Measurements from ENCODE around the gene NOVA1. TPM values are rescaled to one million over a fixed set of nuclear protein-coding genes. Genes with fewer than 3 reads are reported as not detected.

The NOVA1 gene, protein sequence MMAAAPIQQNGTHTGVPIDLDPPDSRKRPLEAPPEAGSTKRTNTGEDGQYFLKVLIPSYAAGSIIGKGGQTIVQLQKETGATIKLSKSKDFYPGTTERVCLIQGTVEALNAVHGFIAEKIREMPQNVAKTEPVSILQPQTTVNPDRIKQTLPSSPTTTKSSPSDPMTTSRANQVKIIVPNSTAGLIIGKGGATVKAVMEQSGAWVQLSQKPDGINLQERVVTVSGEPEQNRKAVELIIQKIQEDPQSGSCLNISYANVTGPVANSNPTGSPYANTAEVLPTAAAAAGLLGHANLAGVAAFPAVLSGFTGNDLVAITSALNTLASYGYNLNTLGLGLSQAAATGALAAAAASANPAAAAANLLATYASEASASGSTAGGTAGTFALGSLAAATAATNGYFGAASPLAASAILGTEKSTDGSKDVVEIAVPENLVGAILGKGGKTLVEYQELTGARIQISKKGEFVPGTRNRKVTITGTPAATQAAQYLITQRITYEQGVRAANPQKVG
- 0.86 and 1.3 TPM in 2 replicates for total RNA-seq

DNA sequence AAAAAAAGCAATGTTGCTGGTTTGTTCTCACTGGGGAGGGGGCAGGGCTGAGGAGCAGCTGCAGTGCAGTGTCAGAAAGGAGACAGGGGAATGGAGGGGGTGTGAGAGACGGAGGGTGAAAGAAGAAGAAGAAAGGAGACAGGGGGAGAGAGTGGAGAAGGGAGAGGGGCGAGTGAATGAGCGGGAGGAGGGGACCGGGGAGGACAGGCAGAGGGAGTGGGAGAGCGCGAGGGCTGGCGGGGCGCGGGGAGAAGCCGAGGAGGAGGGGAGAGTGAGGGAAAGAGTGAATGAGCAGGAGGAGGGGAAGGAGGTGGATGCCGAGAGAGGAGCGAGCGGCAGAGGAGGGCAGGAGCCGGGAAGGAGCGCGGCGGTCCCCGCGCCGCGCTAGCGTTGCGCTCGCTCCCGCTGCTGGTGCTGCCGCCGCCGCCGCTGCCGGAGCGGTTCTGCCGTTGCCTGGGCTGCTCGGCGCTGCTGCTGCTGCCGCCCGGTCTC, at the start of gene NOVA1:
NOVA1 (minus strand) TSS at position 445 of the 492 bp plus-strand sequence. CDS start 597 bp downstream, outside the sequence.

Data from vein endothelial cell (primary cell).